Testis (tissue), 3 donors: ENCODE data around the gene DNAH10. TPM values are rescaled to one million over a fixed set of nuclear protein-coding genes. Genes with fewer than 3 reads are reported as not detected.

Experiments
- DNase-seq: peaks from one replicate; pipeline ENCODE4 v3.0.0-alpha.2; 2019
- H3K27ac ChIP-seq, 2 donors: fragments of 200-600 bp; sonication (generic); one replicate each; pipeline ENCODE4 v1.5.1; 2019
- H3K27me3 ChIP-seq: fragments of 200-600 bp; sonication (generic); one replicate; pipeline ENCODE4 v1.5.1; 2019
- H3K36me3 ChIP-seq: fragments of 200-600 bp; sonication (generic); one replicate; pipeline ENCODE4 v1.5.1; 2017; ENCODE audit warnings: low read depth; ENCODE audit errors: missing control alignments
- H3K4me1 ChIP-seq: fragments of 200-600 bp; sonication (generic); one replicate; pipeline ENCODE4 v1.5.1; 2019
- H3K4me3 ChIP-seq, 2 donors: fragments of 200-600 bp; sonication (generic); one replicate each; pipeline ENCODE4 v1.5.1; 2017 to 2019
- H3K9me3 ChIP-seq: fragments of 200-600 bp; sonication (generic); one replicate; pipeline ENCODE4 v1.5.1; 2017
- POLR2A ChIP-seq: fragments of 450-650 bp; IDR thresholded peaks from one replicate; pipeline ENCODE4 v1.6.1; 2017; ENCODE audit warnings: antibody characterized with exemption, mild to moderate bottlenecking, moderate library complexity
- WGBS, 2 donors: methylation state at CpG; one replicate each; pipeline ENCODE4 v1.1.5; 2018; 5-methylcytosine and 5-hydroxymethylcytosine counted together
- intact Hi-C: fragments of 100-400 bp; cut with DNase I; formaldehyde crosslinking; loops from one replicate; pipeline ENCODE4 v1.15.1; 2023; ENCODE audit warnings: low total_unique reads
- polyA plus RNA-seq: library from polyadenylated mRNA; stranded (reverse); fragments of 350-450 nt; fragmentation: Illumina TruSeq; extraction: RNeasy Lipid Tissue Mini Kit (QIAGEN cat#74804); gene quantifications from one replicate; pipeline ENCODE4 v1.2.3, GENCODE V29; 2014; ENCODE audit warnings: low read depth, low replicate concordance; ENCODE audit not compliant: insufficient read depth
- total RNA-seq, 2 donors: library from RNA; depleted of rRNA; stranded (reverse); fragments of >200 nt; gene quantifications; one replicate each; pipeline ENCODE4 v1.2.3, GENCODE V29; 2016
- TF ChIP-seq, protein P1 (sequence below), 3 experiments: fragments of 450-650 bp in 2 of 3; fragments of 200-600 bp in 1 of 3; sonication (generic) in 1 of 3; IDR thresholded peaks; one replicate each; pipeline ENCODE4 v1.5.1; 2016 to 2019; ENCODE audit warnings: antibody characterized with exemption in 3 of 3, mild to moderate bottlenecking in 2 of 3, moderate library complexity in 1 of 3

Gene DNAH10
- total and polyA plus RNA-seq, 3 donors from 2014 or later = 15.4 to 29.3 (median 24.3) TPM

DNA sequence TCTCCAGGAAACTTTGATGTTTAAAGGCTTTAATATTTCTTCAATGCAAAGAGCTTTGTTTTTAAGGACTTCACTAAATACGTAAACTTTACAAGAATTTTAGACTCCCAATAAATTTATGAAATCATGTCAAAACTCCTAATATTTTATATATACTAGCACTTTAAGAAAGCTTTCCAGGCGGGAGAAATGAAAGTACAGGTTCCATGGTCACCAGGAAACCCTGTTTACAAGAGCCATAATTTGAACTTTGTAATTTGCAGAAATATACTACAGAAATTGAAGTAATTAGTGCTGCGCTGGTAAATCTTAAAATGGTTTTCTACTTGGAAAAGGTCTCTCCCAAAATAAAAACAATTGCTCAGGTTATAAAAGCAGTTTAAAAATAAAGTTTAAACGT is 201.7 kb downstream of the DNAH10 start:
- WGBS, 2 donors = 94% methylated on average over 4 of the region's 4 CpGs
- intact Hi-C loops = no loop called here
- TF ChIP-seq POLR2A = no peak
- TF ChIP-seq, protein P1, sequence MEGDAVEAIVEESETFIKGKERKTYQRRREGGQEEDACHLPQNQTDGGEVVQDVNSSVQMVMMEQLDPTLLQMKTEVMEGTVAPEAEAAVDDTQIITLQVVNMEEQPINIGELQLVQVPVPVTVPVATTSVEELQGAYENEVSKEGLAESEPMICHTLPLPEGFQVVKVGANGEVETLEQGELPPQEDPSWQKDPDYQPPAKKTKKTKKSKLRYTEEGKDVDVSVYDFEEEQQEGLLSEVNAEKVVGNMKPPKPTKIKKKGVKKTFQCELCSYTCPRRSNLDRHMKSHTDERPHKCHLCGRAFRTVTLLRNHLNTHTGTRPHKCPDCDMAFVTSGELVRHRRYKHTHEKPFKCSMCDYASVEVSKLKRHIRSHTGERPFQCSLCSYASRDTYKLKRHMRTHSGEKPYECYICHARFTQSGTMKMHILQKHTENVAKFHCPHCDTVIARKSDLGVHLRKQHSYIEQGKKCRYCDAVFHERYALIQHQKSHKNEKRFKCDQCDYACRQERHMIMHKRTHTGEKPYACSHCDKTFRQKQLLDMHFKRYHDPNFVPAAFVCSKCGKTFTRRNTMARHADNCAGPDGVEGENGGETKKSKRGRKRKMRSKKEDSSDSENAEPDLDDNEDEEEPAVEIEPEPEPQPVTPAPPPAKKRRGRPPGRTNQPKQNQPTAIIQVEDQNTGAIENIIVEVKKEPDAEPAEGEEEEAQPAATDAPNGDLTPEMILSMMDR (IDR thresholded peaks at IDR 0.05) = no peak

DNA sequence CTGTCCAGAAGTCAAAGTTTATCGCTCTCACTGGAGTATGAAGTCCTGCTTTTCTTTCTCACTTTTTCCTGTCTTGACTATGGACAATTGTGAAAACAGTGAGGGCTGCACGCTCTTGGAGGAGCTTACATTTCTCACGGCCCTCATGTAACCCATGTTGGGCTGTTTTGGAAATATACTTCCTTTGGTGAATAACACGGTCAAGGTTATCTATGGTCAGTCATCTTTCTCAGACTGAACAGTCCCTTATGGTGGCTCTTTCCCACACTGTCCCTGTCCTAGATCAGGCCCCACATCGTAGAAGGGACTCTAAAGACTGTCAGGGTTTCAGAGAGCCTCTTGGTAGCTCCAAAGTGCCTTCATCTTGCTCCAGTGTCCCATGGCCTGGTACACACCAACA is 203.3 kb downstream of the DNAH10 start:
- Histone ChIP-seq H3K36me3 (no peaks in the 10 kb centered on the region), H3K4me3 (no peak overlapping the region), H3K27ac (no peak overlapping the region), H3K9me3 (no peaks in the 10 kb centered on the region), H3K27me3 (no peaks in the 10 kb centered on the region), H3K4me1 (no peaks in the 10 kb centered on the region)
- TF ChIP-seq, protein P1 (IDR thresholded peaks at IDR 0.05) = no peak
- no peak for TF ChIP-seq POLR2A
- intact Hi-C loops = no loop called here
- no peak for DNase-seq
- 71 to 74% methylated on average over 5 of the region's 5 CpGs for WGBS, 2 donors

More for the DNA sequence above, 201.7 kb downstream of the DNAH10 start:
- Histone ChIP-seq H3K27me3 (no peaks in the 10 kb centered on the region), H3K27ac (no peak overlapping the region), H3K9me3 (no peaks in the 10 kb centered on the region), H3K36me3 (no peaks in the 10 kb centered on the region), H3K4me3 (no peak overlapping the region), H3K4me1 (no peaks in the 10 kb centered on the region)
- no peak for DNase-seq

GRCh38 chr12:123966596-123966995 is 204.5 kb downstream of the DNAH10 start:
- no peaks in the 10 kb centered on the region for H3K9me3 ChIP-seq
- H3K36me3 ChIP-seq = no peaks in the 10 kb centered on the region
- H3K4me3 ChIP-seq = no peak overlapping the region
- WGBS, 2 donors = 79 to 80% methylated on average over 3 of the region's 3 CpGs
- intact Hi-C loops = no loop called here
- no peak for TF ChIP-seq POLR2A
- TF ChIP-seq, protein P1 (IDR thresholded peaks at IDR 0.05) = no peak
- H3K4me1 ChIP-seq = no peaks in the 10 kb centered on the region
- no peak overlapping the region for H3K27ac ChIP-seq
- no peaks in the 10 kb centered on the region for H3K27me3 ChIP-seq
- DNase-seq = no peak

DNA sequence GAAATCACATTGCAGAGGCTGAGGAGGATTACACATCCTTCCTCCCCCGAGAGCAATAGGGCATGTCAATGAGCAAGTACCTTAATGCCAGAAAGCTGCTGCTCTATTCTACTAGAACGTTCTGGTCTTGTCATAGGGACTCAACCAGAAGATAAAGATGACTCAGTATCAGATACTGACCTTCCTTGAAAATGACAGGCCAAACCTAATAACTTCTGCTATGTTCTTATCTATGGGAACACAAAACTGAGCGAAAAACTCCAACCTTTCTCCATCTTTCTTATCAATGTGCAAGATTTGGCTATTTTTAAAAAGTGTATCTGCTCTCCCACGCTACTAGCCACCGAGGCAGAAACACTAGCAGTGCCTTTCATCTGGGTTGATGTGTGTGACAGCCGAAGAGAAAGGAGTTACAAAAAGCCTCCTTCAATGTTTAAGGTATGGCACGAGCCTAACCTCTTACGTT is 205.1 kb downstream of the DNAH10 start:
- no peak overlapping the region for H3K27ac ChIP-seq
- no peaks in the 10 kb centered on the region for H3K36me3 ChIP-seq
- H3K27me3 ChIP-seq = no peaks in the 10 kb centered on the region
- no peaks in the 10 kb centered on the region for H3K9me3 ChIP-seq
- WGBS, 2 donors = 59 to 84% methylated on average over 8 of the region's 8 CpGs
- no peaks in the 10 kb centered on the region for H3K4me1 ChIP-seq
- H3K4me3 ChIP-seq = no peak overlapping the region
- no peak for DNase-seq
- TF ChIP-seq POLR2A = no peak
- intact Hi-C loops = no loop called here

DNA sequence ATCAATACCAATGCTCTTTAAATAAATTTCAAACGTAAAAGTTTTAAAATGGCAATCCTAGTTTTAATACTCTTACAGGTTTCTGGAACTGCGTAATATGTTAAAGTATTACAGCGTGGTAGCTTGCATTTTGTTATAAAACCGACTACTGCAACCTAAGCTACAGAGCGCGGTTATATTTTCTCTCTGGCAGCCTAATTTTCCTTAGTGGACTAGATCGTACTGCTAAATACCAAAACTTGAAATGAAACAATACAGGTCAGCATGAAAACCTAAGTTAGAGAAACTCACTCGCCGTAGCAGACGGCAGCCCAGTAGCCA is 209.3 kb downstream of the DNAH10 start:
- H3K27ac ChIP-seq = peak overlapping the region; percentile 90 to 92
- no peaks in the 10 kb centered on the region for H3K36me3 ChIP-seq
- peak overlapping the region; percentile 93 to 98 for H3K4me3 ChIP-seq
- intact Hi-C loops = no loop called here
- peaks cover 8% of the 10 kb centered on the region for H3K4me1 ChIP-seq
- H3K9me3 ChIP-seq = no peaks in the 10 kb centered on the region
- WGBS, 2 donors = 17 to 18% methylated on average over 10 of the region's 10 CpGs
- no peak for DNase-seq
- H3K27me3 ChIP-seq = no peaks in the 10 kb centered on the region
- TF ChIP-seq, protein P1 (IDR thresholded peaks at IDR 0.05) = no peak
- TF ChIP-seq POLR2A = no peak
